GM19239 (cell line): Measurements from ENCODE around the gene RPS2.
"Not testable (repeated sequence)": the region's sequence is repeated elsewhere in the genome, so short reads cannot be mapped to it uniquely, and the experiment has no call there.

Source experiments
- DNase-seq: peaks from one replicate; pipeline ENCODE4 v3.0.0; 2011; ENCODE audit warnings: low spot score; ENCODE audit not compliant: insufficient read length
- FAIRE-seq: peaks from 2 replicates; lab custom pipeline; 2011; peaks lifted over from hg19 to GRCh38; lab: Jason Lieb, UNC

Gene RPS2

DNA sequence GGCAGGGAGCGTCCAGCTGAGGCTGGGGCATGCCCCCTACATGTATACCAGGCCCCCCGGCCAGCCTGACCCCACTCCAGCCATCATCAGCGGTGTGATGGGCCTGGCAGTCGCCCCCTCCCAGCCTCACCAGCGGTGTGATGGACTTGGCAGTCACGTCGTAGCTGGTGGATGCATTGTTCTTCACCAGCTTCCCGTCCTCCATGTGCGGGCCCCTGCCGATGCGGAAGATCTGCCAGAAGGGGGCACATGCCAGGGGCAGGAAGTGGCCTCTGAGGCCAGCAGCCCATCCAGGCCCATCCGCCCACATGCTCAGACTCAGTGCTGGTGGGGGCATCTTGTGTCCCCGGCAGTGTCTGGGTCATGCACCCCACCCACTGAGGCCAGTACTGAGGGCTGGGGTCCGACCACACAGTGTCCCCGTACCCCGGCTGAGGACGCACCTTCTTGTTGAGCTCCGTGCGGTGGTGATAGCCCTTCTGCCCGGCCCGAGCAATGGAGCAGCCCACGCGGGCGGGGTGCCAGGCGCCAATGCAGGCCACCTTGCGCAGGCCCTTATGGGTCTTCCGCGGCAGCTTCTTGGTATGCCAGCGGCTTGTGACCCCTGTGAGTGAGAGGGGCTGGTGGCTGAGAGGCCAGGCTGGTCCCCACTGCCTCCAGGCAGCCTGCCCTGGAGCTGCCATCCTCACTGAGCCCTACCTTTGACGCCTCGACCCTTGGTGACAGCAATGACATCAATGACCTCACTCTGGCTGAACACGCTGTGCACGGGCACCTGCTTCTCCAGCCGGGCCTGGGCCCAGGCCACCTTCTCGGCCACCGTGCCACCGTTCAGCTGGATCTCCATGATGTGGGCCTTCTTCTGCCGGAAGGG is 17.9 kb downstream of the RPS2 start:
- DNase-seq: no peak
- no peak for FAIRE-seq

- FAIRE-seq (no peak), DNase-seq (no peak)
Observed at GRCh38 chr16:1945559-1946391, 18.9 kb downstream of the RPS2 start.

DNA sequence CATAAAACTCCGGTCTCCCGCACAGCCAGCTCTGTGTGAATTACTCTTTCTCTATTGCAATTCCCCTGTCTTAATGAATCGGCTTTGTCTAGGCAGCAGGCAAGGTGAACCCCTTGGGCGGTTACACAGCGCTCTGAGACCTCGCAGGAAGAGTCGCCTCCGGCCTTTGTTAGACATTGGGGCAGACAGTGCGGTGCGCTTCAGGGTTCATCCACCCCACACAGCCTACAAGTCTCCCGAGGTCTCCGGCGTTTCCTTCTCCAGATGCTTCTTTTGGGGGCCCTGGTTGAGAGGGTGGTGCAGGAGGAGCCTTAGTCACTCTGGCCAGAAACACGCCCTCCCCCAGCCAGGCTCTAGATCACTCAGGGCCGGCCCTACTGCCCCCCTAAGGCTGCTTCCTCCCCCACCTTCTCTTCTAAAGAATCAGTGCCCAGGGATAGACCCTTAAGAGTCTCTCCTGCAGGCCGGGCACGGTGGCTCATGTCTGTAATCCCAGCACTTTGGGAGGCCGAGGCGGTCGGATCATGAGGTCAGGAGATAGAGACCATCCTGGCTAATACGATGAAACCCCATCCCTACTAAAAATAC is 19.9 kb downstream of the RPS2 start:
- no peak for FAIRE-seq

DNA sequence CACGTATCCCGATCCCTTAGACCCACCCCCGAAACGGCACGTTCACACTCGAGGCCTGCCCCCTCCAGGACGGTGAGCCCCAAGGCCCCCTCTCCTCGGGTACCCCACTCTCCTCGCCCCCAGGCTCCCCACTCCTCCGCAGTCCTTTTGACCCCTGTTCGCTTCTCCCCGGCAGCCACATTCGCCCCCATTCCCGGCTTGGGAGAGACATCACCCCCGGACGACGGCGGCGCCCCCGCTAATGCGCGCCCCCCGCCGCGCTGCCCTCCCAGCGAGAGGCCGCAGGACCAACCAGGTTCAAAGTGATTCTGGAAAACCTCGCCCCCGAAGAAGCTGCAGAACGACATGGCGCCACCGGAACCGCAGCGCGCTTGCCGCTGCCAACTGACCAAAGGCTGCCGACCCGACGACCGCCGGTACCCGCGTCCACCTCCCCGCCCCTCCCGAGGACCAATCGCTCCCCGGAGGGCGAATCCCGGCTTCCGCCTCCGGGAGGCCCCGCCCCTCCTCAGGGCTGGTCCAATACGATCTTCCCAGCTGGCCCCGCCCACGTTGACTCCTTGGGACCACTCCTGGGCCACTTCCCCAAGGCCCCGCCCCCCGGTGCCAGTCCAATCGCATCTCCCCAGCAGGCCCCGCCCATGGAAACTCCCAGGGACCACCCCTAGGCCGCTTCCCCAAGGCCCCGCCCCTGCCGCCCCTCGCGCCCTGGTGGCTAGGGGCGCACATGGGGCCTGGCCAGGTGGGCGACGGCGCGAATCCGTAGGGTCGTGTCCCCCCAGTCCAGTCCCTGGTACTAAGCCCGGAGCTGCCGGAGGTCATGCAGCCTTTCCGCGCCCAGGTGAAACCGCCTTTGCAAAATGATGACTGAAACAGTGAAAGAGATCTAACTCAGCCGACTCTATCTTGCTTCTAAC is 21.6 kb downstream of the RPS2 start, which contains the start of gene MSRB1:
TSS of gene MSRB1 (minus strand) at position 390 of the 917 bp plus-strand sequence. CDS start at position 347, 43 bp downstream.
- DNase-seq: peak; percentile 99
- peak; percentile 98 for FAIRE-seq

More for the DNA sequence above, 19.9 kb downstream of the RPS2 start:
- no peak for DNase-seq

DNA sequence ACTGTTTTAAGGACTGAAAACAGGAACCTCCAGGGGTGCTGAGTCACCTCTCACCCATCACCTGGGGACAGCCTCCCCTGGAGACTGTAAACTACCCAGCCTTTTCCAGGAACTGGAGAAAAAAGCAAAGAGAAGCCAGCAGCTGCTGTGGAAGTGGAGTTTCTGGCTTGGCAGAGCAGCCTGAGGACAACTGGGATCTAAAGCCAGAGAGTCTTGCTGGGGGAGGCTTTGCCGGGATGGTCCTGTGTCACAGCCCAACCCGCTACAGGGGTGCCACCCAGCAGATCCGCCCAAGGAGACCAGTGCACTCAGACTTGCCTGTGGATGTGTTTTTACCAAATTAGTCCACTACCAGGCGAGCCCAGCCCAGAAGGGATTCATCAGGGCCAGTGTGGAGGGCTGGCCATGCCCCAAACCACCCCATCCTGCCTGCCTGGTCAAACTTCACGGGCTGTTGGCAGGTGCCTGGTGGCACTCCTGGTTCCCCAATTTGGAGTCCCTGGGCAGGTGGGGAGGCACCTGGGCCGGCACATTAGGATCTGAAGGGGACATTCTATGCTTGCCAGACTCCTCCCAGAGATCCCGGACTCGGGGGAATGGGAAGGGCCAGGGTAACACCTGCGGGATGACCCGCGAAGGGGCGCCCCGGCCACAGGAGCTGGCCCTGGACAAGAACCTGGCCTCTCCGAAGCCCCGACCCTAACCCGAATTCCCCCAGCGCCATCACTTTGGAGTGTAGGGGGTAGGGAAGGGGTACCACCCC is 22.4 kb downstream of the RPS2 start:
- DNase-seq (no peak), FAIRE-seq (no peak)

DNA sequence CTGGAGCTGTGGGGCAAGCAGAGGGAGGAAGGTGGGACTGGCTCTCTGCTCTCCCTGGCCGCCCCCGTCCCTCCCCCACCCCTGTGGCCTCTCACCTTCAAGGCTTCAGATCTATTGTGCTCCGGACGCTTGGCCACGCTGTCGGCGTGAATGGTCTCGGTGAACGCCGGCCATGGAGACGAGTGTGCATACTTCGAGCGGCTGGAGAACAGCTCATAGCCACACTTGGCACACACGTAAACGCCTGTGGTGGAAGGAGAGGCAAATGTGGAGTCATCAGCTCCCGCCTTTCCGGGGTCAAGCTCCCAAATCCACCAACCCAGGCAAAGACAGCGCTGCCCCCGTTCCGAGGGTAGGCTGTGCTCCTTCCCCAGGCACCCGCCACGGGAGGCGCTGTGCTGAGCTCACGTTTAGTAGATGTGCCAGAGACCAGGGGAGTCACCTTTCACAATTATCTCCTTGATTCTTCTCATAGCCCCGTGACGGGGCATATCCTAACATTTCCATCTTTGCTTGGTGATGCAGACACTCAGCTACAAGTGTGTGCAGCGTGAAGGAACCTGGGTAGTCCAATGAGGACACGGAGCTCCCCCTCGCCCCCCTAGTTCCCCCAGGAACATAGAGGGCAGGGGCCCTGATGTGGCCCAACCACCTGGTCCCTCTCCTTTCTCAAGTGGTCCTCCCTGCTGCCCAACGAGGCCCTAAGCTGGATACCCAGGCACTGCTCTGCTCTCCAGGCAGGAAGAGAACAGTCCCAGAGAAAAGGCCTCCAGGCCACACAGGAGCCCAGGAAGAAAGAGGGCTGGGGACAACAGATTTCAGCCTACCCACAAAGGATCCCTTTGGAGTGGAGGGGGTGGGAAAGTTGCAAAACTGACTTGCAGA is 23.2 kb downstream of the RPS2 start:
- FAIRE-seq (no peak), DNase-seq (no peak)

DNA sequence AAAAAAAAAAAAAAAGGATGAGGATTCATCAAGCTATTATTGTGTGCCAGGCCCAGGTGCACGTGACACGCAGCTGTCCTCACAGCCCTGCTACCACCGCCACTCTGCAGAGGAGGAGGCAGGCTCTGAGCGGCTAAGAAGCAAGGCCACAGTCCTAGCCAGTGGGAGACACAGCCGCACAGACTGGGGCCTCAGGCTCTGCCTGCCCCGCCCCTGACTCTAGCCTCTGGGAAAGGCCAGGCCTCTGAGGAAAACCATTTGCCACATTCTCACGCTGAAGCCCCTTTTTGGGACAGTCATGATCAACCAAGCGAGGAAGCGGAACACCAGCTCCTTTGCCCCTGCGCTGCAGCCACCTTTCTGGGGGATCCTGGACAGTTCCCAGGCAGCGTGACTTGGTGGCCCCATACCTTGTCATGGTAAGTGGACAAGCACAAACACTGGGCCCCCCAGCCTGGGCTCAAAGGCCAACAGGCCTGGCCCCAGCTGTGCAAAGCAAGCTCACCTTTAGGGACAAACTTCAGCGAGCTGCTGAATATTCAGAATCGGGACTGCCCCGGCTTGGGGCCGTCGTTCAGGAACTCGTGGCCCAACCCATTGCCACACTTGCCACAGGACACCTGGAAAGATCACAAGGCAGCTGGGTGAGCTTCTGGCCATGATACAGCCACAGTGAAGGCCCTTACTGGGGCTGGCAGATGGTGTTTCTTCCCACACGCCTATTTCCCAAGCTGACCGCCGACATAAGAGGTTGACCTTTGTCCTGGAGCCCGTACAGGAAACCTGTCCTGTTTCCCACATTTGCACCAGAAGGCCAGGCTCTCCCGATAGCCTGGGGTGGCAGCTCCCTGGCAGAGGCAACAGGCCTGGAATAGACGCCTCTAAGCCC is 24.1 kb downstream of the RPS2 start:
- FAIRE-seq (no peak), DNase-seq (no peak)

DNA sequence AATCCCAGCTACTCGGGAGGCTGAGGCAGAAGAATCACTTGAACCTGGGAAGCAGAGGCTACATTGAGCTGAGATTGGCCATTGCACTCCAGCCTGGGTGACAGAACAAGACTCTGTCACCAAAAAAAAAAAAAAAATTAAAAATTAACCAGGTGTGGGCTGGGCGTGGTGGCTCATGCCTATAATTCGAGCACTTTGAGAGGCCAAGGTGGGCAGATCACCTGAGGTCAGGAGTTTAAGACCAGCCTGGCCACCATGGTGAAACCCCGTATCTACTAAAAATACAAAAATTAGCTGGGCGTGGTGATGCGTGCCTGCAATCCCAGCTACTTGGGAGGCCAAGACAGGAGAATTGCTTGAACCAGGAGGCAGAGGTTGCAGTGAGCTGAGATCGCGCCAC is 24.8 kb downstream of the RPS2 start:
- FAIRE-seq, DNase-seq: not testable (repeated sequence)

DNA sequence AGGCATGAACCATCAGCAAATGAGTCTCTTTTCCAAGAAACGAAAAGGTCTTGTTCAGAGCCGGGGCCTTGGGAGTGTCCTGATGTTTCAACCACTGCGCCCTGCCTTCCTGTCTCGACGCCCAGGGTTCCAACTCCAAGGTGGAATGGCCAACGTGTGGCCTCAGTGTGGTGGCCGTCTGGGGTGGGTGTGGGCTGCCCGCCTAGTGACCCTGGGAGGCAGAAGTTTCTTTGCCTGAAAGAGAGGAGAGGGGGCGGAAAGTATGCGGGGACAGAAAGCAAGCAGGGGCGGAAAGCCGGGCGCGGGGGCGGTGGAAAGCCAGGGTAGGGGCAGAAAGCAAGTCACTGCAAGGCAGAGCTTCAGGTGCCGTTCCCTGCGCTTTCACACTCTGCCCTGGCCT is 25.7 kb downstream of the RPS2 start:
- FAIRE-seq: no peak

GRCh38 chr16:1938316-1938715 is 26.3 kb downstream of the RPS2 start:
- DNase-seq (no peak), FAIRE-seq (no peak)

More for the DNA sequence above, 25.7 kb downstream of the RPS2 start:
- DNase-seq: no peak

GRCh38 chr16:1936945-1937479 is 27.6 kb downstream of the RPS2 start:
- DNase-seq (no peak), FAIRE-seq (no peak)

GRCh38 chr16:1933097-1933661 is 31.4 kb downstream of the RPS2 start:
- DNase-seq (no peak), FAIRE-seq (no peak)

GRCh38 chr16:1932050-1933028 is 32.3 kb downstream of the RPS2 start:
- DNase-seq (no peak), FAIRE-seq (no peak)

GRCh38 chr16:1930338-1930720 is 34.3 kb downstream of the RPS2 start:
- no peak for DNase-seq
- no peak for FAIRE-seq

DNA sequence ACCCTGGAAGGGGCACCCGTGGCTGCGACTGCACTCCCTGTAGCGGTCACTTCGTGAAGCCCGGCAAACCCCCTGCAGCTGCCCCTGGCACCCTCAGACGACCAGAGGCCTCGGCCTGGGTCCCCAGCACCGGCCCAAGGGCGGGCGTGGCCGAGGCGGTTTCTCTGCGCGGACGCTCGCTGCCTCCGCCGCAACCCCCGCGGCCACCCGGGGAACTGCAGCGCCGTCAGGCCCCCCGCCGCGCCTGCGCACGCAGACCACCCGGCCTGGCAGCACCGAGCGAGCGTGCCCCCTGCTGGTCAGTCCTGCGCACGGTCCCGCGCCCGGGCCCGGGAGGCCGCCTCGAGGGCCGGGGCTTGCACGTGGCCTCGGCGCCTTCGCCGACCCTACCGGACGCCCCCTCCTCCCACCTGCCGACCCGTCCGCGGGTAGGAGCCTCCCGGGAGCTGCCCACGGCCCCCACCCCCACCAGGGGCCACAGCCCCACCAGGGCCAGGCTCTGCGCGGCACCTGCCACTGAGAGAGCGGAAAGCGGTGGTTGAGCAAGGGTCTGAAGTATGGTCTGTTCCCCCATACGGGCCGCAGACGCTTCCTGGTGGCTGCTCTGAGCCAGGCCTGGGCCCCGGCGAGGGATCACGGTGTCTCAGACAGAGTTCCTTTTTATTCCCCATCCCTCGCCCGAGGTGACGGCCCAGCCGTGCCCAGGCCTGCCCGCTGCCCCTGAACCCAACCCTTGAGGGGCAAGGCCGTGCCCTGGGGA is 34.9 kb downstream of the RPS2 start:
- peak; percentile 99 for DNase-seq
- FAIRE-seq: peak; percentile 56
